ENCODE data around the gene SLC15A3.

SLC15A3 gene

DNA sequence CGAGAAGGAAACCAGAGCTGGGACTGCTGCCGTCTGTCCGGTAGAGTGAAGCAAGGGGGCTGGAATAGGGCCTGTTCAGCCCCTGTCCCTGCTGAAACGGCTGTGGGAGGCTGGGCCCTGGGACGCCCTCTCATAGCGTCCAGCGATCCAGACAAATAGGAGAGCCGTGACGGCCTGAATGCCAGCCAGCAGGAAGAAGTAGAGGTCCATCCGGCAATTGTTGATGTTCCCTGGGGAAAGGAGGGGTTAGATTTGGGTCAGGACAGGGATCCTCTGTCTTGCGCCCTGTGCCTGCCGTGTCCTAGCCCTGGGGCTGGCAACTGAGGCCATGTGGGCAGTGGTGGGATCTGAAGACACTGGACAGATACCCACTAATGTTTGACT is 14.8 kb downstream of the SLC15A3 start:
- H3K4me1 ChIP-seq (ENCODE audit: control insufficient read depth, insufficient read depth, low read length) = no peaks in the 10 kb centered on the region; the same call in 1 of the 2 replicates
- H3K36me3 ChIP-seq (ENCODE audit: control insufficient read depth, insufficient read depth, low read length) = peaks cover 8% of the 10 kb centered on the region
- WGBS (ENCODE audit: insufficient coverage, insufficient read length) = no CpG with 5 or more reads among the region's 12 CpGs

DNA sequence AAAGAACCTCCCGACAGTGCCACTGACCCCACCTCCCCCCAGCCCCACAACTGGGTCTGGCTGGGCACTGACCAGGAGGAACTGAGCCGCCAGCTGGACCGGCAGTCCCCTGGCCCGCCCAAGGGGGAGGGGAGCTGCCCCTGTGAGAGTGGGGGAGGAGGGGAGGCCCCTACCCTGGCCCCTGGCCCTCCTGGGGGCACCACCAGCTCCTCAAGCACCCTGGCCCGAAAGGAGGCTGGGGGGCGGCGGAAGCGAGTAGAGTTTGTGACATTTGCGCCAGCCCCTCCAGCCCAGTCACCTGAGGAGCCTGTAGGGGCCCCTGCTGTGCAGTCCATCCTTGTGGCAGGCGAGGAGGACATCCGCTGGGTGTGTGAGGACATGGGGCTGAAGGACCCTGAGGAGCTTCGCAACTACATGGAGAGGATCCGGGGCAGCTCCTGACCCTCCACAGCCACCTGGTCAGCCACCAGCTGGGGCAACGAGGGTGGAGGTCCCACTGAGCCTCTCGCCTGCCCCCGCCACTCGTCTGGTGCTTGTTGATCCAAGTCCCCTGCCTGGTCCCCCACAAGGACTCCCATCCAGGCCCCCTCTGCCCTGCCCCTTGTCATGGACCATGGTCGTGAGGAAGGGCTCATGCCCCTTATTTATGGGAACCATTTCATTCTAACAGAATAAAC is 15.4 kb downstream of the SLC15A3 start:
- H3K27ac ChIP-seq (ENCODE audit: low read length) = no peak overlapping the region
- peaks cover 14% of the 10 kb centered on the region for H3K36me3 ChIP-seq (ENCODE audit: control insufficient read depth, insufficient read depth, low read length)
- no peaks in the 10 kb centered on the region for H3K9me3 ChIP-seq (ENCODE audit: control insufficient read depth, insufficient read depth, low read length)
- no peak for DNase-seq (ENCODE audit: low read depth, low spot score)
- H3K4me3 ChIP-seq (ENCODE audit: low read length) = no peak overlapping the region
- WGBS (ENCODE audit: insufficient coverage, insufficient read length) = no CpG with 5 or more reads among the region's 18 CpGs
- H3K4me1 ChIP-seq (ENCODE audit: control insufficient read depth, insufficient read depth, low read length) = no peaks in the 10 kb centered on the region; the same call in 1 of the 2 replicates
- H3K27me3 ChIP-seq (ENCODE audit: control insufficient read depth, insufficient read depth, low read length) = no peaks in the 10 kb centered on the region

More for the DNA sequence above, 14.8 kb downstream of the SLC15A3 start:
- H3K4me3 ChIP-seq (ENCODE audit: low read length) = no peak overlapping the region
- H3K27me3 ChIP-seq (ENCODE audit: control insufficient read depth, insufficient read depth, low read length) = no peaks in the 10 kb centered on the region
- no peak for DNase-seq (ENCODE audit: low read depth, low spot score)
- H3K9me3 ChIP-seq (ENCODE audit: control insufficient read depth, insufficient read depth, low read length) = no peaks in the 10 kb centered on the region
- no peak overlapping the region for H3K27ac ChIP-seq (ENCODE audit: low read length)

DNA sequence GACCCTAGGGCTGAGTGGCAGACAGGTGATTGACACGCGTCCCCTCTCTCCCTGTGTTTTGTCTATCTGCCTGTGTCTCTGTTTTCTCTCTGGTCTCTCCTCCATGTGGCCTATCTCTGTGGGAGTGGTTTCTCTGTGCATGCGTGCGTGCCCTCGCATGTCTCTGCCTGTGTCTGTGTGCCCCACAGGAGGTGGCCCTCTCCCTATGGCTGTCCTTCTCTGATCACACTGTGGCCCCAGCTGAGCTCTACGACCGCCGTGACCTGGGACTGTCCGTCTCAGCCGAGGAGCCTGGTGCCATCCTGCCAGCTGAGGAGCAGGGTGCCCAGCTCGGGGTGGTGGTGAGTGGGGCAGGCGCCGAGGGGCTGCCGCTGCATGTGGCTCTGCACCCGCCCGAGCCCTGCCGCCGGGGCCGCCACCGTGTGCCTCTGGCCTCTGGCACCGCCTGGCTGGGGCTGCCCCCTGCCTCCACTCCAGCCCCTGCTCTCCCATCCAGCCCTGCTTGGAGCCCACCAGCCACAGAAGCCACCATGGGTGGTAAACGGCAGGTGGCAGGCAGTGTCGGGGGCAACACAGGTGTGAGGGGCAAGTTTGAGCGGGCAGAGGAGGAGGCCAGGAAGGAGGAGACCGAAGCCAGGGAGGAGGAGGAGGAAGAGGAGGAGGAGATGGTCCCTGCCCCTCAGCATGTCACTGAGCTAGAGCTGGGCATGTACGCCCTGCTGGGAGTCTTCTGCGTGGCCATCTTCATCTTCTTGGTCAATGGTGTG is 16.1 kb downstream of the SLC15A3 start:
- Histone ChIP-seq H3K27me3 (ENCODE audit: control insufficient read depth, insufficient read depth, low read length) (no peaks in the 10 kb centered on the region), H3K9me3 (ENCODE audit: control insufficient read depth, insufficient read depth, low read length) (no peaks in the 10 kb centered on the region), H3K27ac (ENCODE audit: low read length) (no peak overlapping the region), H3K4me3 (ENCODE audit: low read length) (no peak overlapping the region), H3K4me1 (ENCODE audit: control insufficient read depth, insufficient read depth, low read length) (no peaks in the 10 kb centered on the region; the same call in 1 of the 2 replicates), H3K36me3 (ENCODE audit: control insufficient read depth, insufficient read depth, low read length) (peaks cover 18% of the 10 kb centered on the region)
- no peak for DNase-seq (ENCODE audit: low read depth, low spot score)
- WGBS (ENCODE audit: insufficient coverage, insufficient read length) = no CpG with 5 or more reads among the region's 27 CpGs

DNA sequence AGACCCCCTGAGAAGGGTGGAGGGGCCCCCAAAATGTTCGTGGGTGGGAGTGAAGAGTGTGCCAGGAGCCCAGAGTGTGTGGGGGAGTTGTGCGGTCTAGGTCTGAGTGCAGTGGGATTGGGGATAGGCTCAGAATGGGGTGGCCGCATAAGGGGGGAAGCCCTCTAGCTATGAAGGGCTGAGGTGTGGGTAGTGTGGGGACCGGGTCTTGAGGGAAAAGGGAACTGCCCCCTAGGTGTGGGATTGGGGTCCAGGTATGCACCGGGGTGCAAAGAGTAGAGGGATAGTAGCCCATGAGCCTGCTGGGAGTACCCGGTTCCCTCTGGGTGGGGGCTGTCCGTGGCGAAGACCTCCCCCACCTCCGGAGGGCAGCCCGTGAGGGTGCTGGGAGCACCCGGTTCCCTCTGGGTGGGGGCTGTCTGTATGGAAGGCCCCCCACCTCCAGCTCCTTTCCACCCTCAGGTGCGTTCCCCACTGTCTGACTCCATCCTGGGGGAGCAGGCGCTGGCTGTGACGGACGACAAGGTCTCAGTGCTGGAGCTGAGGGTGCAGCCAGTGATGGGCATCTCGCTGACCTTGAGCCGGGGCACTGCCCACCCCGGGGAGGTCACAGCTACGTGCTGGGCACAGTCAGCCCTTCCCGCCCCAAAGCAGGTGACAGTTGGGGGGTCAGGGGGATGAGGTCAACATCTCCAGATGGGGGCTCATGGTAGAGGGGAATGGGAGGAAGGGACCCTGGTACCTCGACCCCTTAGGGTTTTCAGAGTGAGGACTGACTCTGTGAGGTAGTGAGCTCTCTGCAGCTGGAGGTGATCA is 17.0 kb downstream of the SLC15A3 start:
- H3K36me3 ChIP-seq (ENCODE audit: control insufficient read depth, insufficient read depth, low read length) = peaks cover 21% of the 10 kb centered on the region
- DNase-seq (ENCODE audit: low read depth, low spot score) = no peak
- no peaks in the 10 kb centered on the region; the same call in 1 of the 2 replicates for H3K4me1 ChIP-seq (ENCODE audit: control insufficient read depth, insufficient read depth, low read length)
- H3K4me3 ChIP-seq (ENCODE audit: low read length) = no peak overlapping the region
- no peak overlapping the region for H3K27ac ChIP-seq (ENCODE audit: low read length)
- H3K27me3 ChIP-seq (ENCODE audit: control insufficient read depth, insufficient read depth, low read length) = no peaks in the 10 kb centered on the region
- H3K9me3 ChIP-seq (ENCODE audit: control insufficient read depth, insufficient read depth, low read length) = no peaks in the 10 kb centered on the region
- no CpG with 5 or more reads among the region's 21 CpGs for WGBS (ENCODE audit: insufficient coverage, insufficient read length)

DNA sequence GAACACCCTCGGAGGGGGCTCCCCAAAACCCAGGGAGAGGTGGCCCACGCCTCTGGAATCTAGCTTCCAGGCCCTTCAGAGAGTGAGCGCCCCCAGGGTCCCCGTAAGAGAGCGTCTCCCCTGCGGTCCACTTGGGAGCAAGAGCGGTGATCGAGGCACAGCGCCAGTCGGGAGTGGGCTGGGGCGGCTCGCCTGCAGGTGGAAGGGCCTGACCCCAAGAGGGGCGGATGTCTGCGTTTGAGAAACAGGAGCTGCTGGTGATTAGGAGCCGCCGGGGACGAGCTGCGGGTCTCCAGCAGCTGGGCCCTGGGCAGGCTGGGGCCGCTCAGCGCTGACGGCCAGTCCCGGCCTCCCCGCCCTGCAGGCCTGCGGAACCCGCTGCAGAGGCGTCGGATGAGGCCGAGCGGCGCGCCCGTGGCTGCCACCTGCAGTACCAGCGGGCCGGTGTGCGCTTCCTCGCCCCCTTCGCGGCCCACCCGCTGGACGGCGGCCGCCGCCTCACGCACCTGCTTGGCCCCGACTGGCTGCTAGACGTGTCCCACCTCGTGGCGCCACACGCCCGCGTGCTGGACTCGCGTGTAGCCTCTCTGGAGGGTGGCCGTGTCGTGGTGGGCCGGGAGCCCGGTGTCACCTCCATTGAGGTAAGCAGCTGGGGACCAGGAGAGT is 17.7 kb downstream of the SLC15A3 start:
- no CpG with 5 or more reads among the region's 57 CpGs for WGBS (ENCODE audit: insufficient coverage, insufficient read length)
- no peak for DNase-seq (ENCODE audit: low read depth, low spot score)
- no peak overlapping the region for H3K27ac ChIP-seq (ENCODE audit: low read length)

DNA sequence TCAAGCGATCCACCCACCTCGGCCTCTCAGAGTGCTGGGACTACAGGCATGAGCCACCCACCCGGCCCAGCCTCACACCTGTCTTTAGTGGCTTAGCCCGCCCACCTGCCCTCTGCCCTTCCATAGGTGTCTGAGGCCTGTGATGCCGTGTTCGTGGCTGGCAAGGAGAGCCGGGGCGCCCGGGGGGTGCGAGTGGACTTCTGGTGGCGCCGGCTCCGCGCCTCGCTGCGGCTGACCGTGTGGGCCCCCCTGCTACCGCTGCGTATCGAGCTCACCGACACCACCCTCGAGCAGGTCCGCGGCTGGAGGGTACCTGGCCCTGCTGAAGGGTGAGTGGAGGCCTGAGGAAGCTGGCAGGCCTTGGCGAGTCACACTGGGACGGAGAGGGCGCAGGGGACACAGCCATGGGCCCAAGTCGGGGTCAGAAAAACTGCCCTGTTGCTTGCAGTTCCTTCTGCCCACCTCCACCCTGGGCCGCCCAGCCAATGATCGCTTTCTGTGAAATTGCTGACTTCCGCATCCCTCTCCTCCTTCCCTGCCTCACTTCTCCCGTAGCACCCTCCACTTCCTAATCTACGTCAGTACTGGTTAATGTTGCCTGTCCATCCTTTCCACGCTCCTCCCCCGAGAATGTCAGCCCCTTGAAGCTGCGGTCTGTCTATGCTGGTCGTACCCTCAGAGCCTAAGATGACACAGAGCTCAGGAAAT is 18.4 kb downstream of the SLC15A3 start:
- H3K4me3 ChIP-seq (ENCODE audit: low read length) = no peak overlapping the region
- no peaks in the 10 kb centered on the region for H3K27me3 ChIP-seq (ENCODE audit: control insufficient read depth, insufficient read depth, low read length)
- no peak overlapping the region for H3K27ac ChIP-seq (ENCODE audit: low read length)
- no peaks in the 10 kb centered on the region; the same call in 1 of the 2 replicates for H3K4me1 ChIP-seq (ENCODE audit: control insufficient read depth, insufficient read depth, low read length)
- no CpG with 5 or more reads among the region's 37 CpGs for WGBS (ENCODE audit: insufficient coverage, insufficient read length)
- H3K9me3 ChIP-seq (ENCODE audit: control insufficient read depth, insufficient read depth, low read length) = no peaks in the 10 kb centered on the region
- DNase-seq (ENCODE audit: low read depth, low spot score) = no peak
- peaks cover 28% of the 10 kb centered on the region for H3K36me3 ChIP-seq (ENCODE audit: control insufficient read depth, insufficient read depth, low read length)

More for the DNA sequence above, 17.7 kb downstream of the SLC15A3 start:
- peaks cover 21% of the 10 kb centered on the region for H3K36me3 ChIP-seq (ENCODE audit: control insufficient read depth, insufficient read depth, low read length)
- no peak overlapping the region for H3K4me3 ChIP-seq (ENCODE audit: low read length)
- no peaks in the 10 kb centered on the region for H3K9me3 ChIP-seq (ENCODE audit: control insufficient read depth, insufficient read depth, low read length)
- H3K27me3 ChIP-seq (ENCODE audit: control insufficient read depth, insufficient read depth, low read length) = no peaks in the 10 kb centered on the region
- H3K4me1 ChIP-seq (ENCODE audit: control insufficient read depth, insufficient read depth, low read length) = no peaks in the 10 kb centered on the region; the same call in 1 of the 2 replicates

DNA sequence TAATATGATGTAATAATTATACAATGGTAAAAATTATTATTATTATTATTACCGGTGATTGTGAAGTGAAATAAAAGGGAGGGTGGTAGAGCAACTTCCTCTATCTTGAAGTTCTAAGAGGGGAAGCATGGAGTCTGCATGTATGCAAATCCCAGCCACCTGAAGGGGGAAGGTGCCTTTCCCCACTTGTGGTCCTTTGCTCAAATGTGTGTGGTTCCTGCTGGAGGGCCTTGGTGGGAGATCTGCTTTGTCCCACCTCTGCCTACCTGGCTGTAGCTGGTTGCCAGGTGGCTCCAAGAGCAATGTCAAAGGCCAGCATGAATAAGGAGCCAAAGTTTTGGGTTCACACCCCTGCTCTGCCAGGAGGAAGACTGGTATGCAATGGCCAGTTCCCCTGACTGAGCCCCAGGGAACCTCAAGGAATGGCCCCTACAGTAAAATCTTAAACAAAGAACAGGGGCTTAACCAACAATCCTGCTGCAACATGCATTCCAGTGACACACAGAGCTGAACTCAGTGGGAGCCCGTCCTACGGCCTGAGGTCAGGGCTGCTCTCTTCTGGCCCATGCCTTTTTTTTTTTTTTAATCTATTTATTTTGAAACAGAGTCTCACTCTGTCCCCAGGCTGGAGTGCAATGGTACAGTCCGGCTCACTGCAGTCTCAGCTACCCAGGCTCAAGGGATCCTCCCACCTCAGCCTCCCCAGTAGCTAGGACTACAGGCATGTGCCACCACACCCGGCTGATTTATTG is 19.2 kb downstream of the SLC15A3 start:
- Histone ChIP-seq H3K9me3 (ENCODE audit: control insufficient read depth, insufficient read depth, low read length) (no peaks in the 10 kb centered on the region), H3K4me3 (ENCODE audit: low read length) (no peak overlapping the region), H3K27ac (ENCODE audit: low read length) (no peak overlapping the region), H3K27me3 (ENCODE audit: control insufficient read depth, insufficient read depth, low read length) (no peaks in the 10 kb centered on the region), H3K4me1 (ENCODE audit: control insufficient read depth, insufficient read depth, low read length) (no peaks in the 10 kb centered on the region; the same call in 1 of the 2 replicates), H3K36me3 (ENCODE audit: control insufficient read depth, insufficient read depth, low read length) (peaks cover 31% of the 10 kb centered on the region)
- no CpG with 5 or more reads among the region's 5 CpGs for WGBS (ENCODE audit: insufficient coverage, insufficient read length)
- DNase-seq (ENCODE audit: low read depth, low spot score) = no peak

DNA sequence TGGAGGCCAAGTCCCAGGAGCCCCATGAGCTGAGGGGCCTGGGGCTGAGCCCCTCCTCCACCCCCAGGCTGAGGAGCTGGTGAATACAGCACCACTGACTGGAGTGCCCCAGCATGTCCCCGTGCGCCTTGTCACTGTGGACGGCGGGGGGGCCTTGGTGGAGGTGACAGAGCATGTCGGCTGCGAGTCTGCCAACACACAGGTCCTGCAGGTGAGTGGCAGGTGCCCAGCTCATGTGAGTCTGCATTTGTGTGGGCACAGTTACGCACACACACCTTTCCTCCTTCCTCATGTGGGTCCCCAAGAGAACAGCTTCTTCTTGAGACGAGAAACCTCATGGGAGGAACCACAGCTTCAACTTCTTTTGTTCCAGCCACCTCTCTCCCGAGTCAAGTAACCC is 20.1 kb downstream of the SLC15A3 start:
- no peaks in the 10 kb centered on the region for H3K27me3 ChIP-seq (ENCODE audit: control insufficient read depth, insufficient read depth, low read length)
- no CpG with 5 or more reads among the region's 9 CpGs for WGBS (ENCODE audit: insufficient coverage, insufficient read length)
- no peak overlapping the region for H3K27ac ChIP-seq (ENCODE audit: low read length)
- no peak for DNase-seq (ENCODE audit: low read depth, low spot score)
- H3K36me3 ChIP-seq (ENCODE audit: control insufficient read depth, insufficient read depth, low read length) = peaks cover 35% of the 10 kb centered on the region
- no peaks in the 10 kb centered on the region; the same call in 1 of the 2 replicates for H3K4me1 ChIP-seq (ENCODE audit: control insufficient read depth, insufficient read depth, low read length)
- no peaks in the 10 kb centered on the region for H3K9me3 ChIP-seq (ENCODE audit: control insufficient read depth, insufficient read depth, low read length)
- no peak overlapping the region for H3K4me3 ChIP-seq (ENCODE audit: low read length)

DNA sequence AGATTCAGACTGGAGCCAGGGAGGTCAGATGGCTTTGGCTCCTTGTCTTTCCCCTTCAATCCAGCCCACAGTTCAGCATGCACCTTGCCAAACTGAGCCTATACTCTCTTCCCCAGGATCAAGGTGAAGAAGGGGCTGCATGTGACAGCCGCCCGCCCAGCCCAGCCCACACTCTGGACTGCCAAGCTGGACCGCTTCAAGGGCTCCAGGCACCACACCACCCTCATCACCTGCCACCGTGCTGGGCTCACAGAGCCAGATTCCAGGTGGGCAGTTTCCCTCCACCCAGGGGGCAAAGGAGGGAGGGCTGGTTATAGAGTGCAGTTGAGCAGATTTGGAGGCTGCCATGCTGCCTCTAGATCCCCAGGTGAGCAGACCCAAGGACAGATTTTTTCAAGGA is 21.6 kb downstream of the SLC15A3 start:
- DNase-seq (ENCODE audit: low read depth, low spot score) = no peak
- no peaks in the 10 kb centered on the region; the same call in 1 of the 2 replicates for H3K4me1 ChIP-seq (ENCODE audit: control insufficient read depth, insufficient read depth, low read length)
- H3K36me3 ChIP-seq (ENCODE audit: control insufficient read depth, insufficient read depth, low read length) = peaks cover 35% of the 10 kb centered on the region
- no peaks in the 10 kb centered on the region for H3K9me3 ChIP-seq (ENCODE audit: control insufficient read depth, insufficient read depth, low read length)
- H3K4me3 ChIP-seq (ENCODE audit: low read length) = no peak overlapping the region
- H3K27ac ChIP-seq (ENCODE audit: low read length) = no peak overlapping the region
- H3K27me3 ChIP-seq (ENCODE audit: control insufficient read depth, insufficient read depth, low read length) = no peaks in the 10 kb centered on the region
- no CpG with 5 or more reads among the region's 4 CpGs for WGBS (ENCODE audit: insufficient coverage, insufficient read length)
